Measurements from ENCODE around the gene COPS7A.
"Not testable (repeated sequence)": the region's sequence is repeated elsewhere in the genome, so short reads cannot be mapped to it uniquely, and the experiment has no call there.

COPS7A gene

DNA sequence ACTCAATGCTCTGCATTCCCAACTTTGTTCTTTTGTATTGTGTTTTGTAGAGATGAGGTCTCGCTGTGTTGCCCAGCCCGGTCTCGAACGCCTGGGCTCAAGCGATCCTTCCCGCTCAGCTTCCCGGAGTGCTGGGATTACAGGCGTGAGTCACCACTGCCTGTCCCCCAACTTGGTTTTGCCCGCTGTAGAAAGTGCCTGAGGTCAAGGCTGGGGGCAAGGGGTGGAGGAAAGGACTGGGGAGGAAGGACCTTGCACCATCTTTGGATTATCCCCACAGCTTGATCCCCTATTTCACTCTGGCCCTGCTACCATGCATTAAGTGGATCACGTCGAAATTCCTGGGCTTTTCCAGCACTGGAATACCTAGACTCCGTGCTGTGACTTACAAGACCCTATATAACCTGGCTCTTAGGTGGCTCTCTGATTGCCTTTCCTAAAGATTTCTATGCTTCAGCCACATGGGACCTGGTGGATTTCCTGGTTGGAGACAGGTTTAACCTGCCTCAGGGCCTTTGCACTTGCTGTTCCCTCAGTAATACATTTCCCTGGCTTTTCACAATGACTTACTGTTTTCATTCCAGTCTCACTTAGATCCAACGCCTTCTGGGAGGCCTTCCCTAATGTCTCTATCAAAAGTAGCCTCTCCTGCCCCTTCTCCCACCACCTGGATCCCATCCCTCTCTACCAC lies 22.6 kb upstream of the COPS7A start:
- DNase-seq = no peak

DNA sequence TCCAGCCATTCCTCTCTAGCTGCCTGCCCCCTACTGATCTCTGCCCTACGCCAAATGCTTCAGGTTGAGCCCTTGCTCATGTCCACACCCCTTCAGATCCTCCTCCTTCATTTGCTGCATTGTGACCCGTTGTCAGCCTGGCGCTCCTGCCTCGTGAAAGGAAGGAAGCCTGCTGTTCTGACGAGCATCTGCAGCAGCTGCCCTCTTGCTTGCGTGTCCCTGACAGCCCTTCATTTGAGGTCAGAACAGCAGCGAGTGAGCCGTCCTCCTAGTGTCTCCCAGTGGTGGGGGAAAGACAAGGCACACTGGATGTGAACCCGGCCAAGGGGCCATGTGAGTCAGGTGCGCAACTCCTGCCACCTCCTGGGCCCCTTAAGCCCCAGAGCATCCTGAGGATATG lies 20.2 kb upstream of the COPS7A start:
- DNase-seq = no peak

DNA sequence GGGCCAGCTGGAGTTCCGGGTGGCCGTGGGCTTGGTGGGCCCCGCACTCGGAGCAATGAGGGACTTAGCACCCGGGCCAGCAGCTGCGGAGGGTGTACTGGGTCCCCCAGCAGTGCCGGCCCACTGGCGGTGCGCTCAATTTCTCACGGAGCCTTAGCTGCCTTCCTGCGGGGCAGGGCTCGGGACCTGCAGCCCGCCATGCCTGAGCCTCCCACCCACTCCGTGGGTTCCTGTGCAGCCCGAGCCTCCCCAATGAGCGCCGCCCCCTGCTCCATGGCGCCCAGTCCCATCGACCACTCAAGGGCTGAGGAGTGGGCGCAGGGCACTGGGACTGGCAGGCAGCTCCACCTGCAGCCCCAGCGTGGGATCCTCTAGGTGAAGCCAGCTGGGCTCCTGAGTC lies 15.5 kb upstream of the COPS7A start:
- not testable (repeated sequence) for DNase-seq

DNA sequence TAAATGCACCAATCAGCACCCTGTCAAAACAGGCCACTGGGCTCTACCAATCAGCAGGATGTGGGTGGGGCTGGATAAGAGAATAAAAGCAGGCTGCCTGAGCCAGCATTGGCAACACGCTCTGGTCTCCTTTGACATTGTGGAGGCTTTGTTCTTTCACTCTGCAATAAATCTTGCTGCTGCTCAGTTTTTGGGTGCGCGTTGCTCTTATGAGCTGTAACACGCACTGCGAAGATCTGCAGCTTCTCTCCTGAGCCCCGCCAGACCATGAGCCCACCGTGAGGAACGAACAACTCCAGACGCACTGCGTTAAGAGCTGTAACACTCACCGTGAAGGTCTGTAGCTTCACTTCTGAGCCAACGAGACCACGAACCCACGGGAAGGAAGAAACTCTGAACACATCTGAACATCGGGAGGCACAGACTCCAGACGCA lies 14.9 kb upstream of the COPS7A start:
- no peak for DNase-seq

DNA sequence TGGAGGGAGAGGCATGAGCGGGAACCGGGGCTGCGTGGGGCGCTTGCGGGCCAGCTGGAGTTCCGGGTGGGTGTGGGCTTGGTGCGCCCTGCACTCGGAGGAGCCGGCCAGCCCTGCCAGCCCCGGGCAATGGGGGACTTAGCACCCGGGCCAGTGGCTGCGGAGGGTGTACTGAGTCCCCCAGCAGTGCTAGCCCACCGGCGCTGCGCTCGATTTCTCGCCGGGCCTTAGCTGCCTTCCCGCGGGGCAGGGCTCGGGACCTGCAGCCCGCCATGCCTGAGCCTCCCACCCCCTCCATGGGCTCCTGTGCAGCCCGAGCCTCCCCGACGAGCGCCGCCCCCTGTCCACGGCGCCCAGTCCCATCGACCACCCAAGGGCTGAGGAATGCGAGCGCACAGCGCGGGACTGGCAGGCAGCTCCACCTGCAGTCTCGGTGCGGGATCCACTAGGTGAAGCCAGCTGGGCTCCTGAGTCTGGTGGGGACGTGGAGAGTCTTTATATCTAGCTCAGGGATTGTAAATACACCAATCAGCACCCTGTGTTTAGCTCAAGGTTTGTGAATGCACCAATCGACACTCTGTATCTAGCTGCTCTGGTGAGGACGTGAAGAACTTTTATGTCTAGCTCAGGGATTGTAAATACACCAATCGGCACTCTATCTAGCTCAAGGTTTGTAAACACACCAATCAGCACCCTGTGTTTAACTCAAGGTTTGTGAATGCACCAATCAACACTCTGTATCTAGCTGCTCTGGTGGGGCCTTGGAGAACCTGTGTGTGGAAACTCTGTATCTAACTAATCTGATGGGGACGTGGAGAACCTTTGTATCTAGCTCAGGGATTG lies 7.6 kb upstream of the COPS7A start:
- not testable (repeated sequence) for DNase-seq

DNA sequence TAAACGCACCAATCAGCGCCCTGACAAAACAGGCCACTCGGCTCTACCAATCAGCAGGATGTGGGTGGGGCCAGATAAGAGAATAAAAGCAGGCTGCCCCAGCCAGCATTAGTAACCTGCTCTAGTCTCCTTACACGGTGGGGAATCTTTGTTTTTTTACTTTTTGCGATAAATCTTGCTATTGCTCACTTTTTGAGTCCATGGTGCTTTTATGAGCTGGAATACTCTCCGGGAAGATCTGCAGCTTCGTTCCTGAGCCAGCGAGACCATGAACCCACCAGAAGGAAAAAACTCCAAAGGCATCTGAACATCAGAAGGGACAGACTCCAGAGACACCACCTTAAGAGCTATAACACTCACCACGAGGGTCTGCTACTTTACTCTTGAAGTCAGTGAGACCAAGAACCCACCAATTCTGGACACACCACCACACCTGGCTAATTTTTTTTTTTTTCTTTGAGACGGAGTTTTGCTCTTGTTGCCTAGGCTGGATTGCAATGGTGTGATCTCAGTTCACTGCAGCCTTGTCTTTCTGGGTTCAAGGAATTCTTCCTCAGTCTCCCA lies 6.9 kb upstream of the COPS7A start:
- DNase-seq = no peak

DNA sequence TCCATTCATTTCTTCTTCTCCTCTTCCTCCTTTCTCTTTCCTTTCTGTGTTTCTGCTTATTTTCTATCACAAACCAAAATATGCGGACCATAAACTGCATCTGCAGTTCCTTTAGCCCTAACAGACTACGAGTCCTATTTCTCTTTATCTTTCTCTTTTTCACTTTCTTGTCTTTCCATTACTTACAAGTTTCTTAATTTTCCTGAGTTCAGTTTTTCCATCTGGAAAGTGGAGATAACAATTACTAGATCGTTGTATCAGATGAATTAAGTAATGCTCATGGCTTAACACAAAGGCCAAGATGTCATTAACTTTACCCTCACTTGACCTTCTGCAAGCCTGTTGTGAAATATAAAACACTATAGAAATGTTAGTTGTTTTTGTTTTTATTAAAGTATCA lies 983 bp upstream of the COPS7A start:
- DNase-seq = no peak

DNA sequence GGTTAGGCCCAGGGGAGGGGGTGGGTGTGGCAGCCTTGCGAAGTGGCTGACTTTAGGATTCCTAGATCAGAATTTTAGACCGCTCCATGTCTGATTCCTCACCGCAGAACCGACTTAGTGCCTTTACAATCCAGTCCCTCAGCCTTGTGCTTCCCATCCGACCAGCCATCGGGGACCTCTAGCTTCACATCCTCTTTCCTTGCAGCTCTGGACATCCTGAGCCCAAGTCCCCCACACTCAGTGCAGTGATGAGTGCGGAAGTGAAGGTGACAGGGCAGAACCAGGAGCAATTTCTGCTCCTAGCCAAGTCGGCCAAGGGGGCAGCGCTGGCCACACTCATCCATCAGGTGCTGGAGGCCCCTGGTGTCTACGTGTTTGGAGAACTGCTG lies 557 bp downstream of the COPS7A start:
- DNase-seq = no peak

DNA sequence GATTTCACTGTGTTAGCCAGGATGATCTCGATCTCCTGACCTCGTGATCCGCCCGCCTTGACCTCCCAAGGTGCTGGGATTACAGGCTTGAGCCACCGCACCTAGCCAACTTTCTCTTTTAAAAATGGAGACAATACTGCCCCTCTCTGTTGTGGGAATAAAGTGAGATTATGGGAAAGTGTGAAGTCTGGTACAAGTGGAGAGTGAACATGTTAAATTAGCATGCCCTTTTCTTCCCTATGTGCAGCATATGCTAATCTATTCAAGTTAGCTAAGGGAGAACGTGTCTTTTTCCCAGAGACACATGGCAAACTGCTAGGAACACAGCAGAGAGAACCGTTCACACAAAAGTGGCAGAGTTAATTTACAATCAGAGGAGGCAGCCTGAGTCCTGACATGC lies 1.5 kb downstream of the COPS7A start:
- DNase-seq = no peak

DNA sequence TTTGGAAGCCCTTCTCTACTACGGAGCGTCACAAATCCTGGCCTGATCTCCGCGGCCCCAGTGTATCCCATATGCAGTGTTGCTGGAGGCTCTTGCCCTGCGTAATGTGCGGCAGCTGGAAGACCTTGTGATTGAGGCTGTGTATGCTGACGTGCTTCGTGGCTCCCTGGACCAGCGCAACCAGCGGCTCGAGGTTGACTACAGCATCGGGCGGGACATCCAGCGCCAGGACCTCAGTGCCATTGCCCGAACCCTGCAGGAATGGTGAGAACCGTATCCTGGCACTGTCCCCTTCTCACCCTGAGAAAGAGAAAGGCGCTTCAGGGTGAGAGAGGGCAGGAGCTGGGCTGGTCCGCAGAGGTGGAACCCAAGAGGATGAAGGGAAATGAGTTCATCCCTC lies 5.3 kb downstream of the COPS7A start:
- DNase-seq = no peak

DNA sequence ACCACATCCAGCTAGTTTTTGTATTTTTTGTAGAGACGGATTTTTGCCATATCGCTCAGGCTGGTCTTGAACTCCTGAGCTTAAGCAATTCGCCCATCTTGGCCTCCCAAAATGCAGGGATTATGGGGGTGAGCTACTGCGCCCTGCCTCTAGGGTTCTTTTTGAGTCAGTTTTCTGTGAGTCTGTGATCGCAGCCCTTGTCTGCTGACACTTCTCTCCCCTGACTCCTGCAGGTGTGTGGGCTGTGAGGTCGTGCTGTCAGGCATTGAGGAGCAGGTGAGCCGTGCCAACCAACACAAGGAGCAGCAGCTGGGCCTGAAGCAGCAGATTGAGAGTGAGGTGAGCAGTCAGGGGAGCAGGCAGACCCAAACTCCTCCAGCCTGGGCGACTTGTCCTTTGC lies 6.3 kb downstream of the COPS7A start:
- no peak for DNase-seq

DNA sequence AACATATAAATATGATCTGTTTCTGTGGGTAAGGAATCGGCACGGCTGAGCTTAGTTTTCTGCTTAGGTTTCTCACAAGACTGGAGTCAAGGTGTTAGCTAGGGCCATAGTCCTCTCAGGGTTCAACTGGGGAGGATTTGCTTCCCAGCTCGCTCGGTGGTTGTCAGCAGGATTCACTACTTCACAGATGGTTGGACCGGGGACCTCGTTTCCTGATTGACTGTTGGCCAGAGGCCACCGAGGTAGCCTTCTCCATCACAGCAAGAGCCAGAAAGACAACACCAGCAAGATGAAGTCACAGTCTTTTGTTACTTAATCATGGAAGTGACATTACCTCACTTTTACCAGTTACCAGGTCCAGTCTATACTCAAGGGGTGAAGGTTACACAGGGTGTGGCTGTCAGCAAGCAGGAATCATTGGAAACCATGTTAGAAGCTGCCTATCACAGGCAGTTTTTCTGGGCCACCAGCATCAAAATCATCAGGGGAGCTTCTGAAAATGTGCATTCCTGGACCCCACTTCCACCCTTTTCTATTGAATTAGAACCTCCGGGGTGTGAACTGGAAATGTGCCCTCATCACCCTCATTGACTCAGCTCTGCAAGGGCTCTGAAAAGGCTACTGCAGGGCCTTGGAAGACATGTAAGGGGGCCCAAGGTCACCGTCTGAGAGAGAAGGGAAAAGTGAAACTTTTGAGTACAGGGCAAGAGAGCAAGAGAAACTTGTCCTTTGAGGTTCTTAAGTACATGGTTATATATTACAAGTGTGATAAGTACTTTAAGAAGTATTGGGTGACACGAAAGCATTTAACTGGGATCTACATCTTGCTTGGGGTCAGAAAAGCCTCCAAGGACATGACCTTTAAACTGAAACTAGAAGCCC lies 10.9 kb downstream of the COPS7A start:
- no peak for DNase-seq

DNA sequence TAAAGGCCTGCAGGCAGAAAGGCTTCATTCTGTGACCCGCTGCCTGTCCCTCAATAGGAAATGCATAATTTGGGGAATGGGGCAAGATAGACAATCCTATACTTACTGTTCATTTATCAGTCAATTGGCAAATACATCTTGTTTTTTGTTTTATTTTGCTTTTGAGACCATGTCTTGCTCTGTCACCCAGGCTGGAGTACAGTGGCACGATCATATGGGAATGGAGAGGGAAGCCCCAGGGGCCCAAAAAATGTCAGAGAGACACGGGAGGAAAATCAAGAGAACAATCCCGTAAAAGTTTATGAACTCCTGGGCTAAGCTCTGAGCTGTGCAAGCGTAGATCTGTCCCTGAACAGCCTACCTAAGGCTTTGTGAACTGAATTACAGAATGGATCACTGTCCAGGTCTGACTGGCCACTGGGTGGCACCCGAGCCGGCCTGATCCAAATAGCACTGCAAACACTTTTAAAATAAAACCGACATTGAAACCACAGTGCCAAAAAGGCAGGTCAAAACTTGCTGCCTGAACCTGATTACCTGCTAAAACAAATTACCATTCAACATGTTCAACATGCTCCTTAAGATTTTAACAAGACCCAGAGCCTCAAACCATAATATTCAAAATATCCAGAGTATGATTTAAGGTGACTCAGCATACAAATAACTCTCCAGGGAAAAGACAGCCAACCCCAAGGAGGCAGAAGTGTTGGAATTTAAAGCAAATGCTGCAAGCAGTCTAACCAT lies 11.8 kb downstream of the COPS7A start:
- peak; percentile 25 for DNase-seq

DNA sequence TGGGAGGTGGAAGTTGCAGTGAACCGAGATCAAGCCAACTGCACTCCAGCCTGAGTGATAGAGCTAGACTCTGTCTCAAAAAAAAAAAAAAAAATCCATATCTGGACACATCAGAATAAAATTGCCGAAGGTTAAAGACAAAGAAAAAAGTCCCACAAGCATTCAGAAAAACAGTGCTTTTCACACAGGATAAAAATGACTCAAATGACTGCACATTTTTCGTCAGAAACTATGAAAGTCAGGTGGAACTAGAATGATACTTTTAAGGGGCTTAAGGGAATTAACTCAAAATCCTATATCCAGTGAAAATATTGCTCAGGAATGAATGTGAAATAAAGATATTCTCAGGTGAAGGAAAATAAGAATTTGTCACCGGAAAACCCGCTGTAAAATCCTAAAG lies 12.9 kb downstream of the COPS7A start:
- no peak for DNase-seq

DNA sequence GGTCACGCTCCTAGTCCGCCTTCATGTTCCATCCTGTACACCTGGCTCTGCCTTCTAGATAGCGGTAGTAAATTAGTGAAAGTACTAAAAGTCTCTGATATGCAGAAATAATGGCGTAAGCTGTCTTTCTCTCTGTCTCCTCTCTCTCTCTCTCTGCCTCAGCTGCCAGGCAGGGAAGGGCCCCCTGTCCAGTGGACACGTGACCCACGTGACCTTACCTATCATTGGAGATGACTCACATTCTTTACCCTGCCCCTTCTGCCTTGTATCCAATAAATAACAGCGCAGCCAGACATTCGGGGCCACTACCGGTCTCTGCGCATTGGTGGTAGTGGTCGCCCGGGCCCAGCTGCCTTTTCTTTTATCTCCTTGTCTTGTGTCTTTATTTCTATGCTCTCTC lies 18.2 kb downstream of the COPS7A start:
- not testable (repeated sequence) for DNase-seq

DNA sequence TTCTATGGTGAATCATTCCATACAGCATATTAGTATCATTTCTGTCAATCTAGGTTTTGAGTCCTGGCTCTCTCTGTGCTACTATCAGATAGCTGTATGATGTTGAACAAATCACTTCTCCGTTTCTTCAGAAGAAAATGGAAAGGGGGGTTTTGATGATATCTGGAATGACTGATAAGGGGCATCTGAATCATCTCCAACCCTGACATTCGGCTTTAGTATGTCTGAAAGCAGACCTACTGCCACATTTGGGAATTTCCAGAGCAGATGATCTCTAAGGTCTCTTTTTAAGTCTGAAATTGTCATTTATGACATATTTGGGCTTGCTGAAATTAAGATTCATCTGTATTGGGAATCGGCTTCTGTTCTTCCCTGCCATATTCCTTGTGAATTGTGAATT lies 19.0 kb downstream of the COPS7A start:
- DNase-seq = no peak

DNA sequence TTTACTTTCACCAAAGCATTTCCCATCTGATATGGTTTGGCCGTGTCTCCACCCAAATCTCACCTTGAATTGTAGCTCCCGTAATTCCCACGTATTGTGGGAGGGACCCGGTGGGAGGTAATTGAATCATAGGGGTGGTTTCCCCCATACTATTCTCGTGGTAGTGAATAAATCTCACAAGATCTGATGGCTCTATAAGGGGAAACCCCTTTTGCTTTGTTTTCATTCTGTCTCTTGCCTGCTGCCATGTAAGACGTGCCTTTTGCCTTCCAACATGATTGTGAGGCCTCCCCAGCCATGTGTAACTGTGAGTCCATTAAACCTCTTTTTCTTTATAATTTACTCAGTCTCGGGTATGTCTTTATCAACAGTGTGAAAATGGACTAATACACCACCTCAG lies 19.5 kb downstream of the COPS7A start:
- not testable (repeated sequence) for DNase-seq

DNA sequence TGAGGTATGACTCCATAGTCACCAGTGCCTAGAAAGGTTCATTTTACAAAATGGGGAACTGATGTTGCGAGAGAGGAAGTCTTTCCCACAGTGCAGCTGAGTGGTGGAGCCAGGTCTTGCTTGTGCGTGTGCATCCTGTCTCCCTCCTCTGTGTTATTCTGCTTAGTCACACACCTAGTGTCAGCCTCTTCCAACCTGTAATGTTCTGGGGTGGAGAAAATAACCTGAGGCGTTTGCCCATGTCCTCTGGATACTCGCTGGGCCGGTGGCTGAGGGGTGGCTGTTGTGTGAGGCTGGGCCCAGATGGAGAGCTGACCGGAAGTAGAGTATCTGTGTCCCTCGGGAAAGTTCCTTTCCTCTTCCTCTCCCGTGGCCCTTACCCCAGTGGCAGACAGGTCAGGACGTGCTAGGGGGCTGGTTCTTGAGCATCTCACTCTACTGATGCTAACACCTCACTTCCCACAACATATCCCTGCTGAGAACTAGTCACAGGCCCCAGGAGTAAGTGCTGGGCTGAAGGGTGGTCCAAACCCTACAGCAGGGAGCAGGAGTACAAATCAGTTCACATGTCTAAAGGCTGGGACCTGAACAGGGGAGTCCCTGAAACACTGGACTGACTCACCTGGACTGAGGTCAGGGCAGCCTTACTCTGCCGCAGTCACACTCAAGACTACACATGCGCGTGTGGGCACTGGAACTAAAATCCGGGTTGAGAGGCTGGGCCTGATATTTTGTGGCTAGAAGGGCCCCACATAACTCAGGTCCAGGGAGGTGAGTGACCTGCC lies 22.1 kb downstream of the COPS7A start:
- DNase-seq = no peak

DNA sequence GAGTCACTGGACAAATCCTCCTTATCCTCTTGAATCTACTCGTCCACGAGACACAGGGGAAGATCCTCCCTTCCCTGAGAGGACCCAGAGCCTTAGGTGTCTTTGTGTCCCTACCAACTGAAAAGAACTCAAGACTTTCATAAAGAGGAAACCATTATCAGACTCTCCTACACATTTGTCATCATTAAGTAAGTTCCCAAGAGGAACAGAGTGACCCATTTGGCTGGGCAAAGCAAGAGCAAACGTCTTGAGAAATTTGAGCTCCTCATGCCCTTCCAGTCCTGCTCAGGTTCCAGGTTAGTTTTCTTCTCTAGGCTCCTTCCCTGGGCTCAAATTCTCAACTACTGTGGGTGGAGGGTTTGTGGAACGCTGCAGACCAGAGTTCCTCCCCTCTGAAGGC lies 23.4 kb downstream of the COPS7A start:
- DNase-seq = no peak

DNA sequence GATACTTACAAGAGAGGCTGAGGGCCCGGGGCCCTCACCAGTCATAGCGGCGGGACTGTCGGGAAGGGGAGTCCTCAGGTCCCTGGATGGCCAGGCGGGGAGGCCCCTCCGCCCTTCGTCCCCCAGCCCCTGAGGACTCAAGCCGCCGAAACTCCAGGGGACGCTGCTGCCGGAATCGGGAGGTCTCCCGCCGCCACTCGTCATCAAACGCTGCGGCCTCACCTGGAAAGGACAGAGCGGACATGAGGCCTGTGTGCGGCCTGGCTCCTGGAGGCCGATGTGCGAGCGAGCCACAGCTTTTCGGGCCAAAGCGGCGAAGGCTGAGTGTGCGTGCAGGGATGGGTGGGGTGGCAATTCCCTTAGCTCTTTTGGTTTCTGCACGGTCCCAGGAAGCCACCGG lies 24.9 kb downstream of the COPS7A start:
- DNase-seq = no peak

DNA sequence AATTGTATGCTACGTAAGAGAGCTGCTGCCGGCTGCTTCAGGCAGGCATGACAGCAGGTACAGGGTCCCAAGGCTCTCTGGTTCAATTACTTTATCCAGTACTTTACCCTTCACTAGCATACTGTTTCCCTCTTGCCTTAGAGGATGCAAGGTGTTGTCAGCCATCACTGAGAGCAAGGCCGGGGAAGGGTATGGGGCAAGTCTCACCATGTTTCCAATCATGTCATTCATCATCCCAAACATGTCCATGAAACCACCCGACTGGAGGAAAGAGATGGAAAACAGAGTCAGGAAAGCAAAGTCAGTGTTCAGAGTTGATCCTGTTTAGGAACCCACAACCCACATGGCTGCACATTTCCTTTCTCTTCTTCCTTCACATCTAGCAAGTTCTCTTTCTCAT lies 26.7 kb downstream of the COPS7A start:
- no peak for DNase-seq

DNA sequence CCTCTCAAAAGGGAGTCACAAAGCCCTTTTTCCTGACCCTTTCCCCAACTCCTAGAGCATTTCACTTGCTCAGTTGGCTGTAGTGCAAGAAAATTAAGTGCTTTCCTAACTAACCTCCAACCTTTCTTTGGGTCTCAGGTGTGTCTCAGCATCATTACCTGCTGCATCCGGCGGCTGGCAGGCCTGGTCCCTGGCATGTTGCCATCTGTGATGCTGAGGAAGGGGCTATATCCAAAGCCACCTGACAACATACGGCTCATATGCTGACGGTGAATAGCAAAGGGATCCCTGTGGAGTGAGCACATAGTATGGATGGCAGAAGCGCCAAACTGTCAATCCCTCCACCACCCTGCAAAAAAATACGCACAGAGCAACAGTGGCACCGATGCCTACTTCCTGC lies 27.9 kb downstream of the COPS7A start:
- no peak for DNase-seq
